HUES6 (cell line): Measurements from ENCODE around the gene MYOG.

Experiments
- H3K27ac ChIP-seq: 2 replicates; pipeline ENCODE4 v1.7.0; 2013; ENCODE audit warnings: low read depth, mild to moderate bottlenecking, low read length, inconsistent platforms
- H3K27me3 ChIP-seq: 2 replicates; pipeline ENCODE4 v1.6.1; 2013; ENCODE audit warnings: low read length; ENCODE audit not compliant: control insufficient read depth, insufficient read depth
- H3K36me3 ChIP-seq: 2 replicates; pipeline ENCODE4 v1.6.1; 2013; ENCODE audit warnings: low read length; ENCODE audit not compliant: control insufficient read depth, insufficient read depth
- H3K4me1 ChIP-seq: 2 replicates; pipeline ENCODE4 v1.6.1; 2013; ENCODE audit warnings: low read length; ENCODE audit not compliant: control insufficient read depth, insufficient read depth
- H3K4me3 ChIP-seq: 2 replicates; pipeline ENCODE4 v1.5.1; 2013; ENCODE audit warnings: low read depth, low read length
- H3K9ac ChIP-seq: one replicate; pipeline ENCODE4 v1.6.1; 2013; ENCODE audit warnings: mild to moderate bottlenecking, low read length
- H3K9me3 ChIP-seq: 2 replicates; pipeline ENCODE4 v1.6.1; 2013; ENCODE audit warnings: low read depth, low read length; ENCODE audit not compliant: control insufficient read depth, insufficient read depth

The MYOG gene

DNA sequence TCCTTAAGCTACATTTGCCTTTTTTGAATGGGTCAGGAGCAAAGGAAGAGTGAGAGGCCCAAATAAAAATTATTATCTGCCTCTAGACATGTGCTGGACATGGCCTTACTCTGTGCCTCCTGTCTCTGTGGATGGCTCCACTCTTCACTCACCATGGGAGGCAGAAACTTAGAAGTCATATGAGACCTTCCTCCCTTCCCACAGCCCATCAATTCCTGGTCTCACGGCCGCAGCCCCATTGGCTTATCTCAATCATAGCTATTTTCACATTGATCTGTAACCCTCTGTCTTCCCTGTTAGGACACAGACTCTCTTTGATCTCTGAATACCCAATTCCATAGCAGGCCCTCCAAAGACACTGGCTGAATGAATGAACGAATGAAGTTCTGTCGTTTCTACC is 27.5 kb upstream of the MYOG start:
- Histone ChIP-seq H3K9ac (no peak overlapping the region), H3K4me3 (no peak overlapping the region)

DNA sequence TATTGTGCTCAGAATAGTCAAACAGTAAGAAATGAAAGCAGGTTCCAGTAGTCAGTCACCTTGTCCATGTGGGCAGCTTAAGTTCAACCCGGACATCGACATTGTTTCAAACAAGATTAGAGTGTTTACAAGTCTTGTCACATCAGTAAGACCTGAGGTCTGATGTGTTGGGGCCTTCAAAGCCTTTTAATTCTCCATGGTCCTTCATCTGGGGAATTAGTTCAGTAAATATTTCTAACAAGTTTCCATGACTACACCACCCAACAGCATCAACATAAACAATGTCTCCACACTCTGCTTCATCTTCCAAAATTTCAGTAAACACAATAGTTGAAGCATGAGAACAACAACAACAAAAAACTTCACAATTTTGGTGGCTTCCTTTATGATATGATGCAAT is 26.7 kb upstream of the MYOG start:
- Histone ChIP-seq H3K9ac (no peak overlapping the region), H3K4me3 (no peak overlapping the region), H3K36me3 (no peaks in the 10 kb centered on the region), H3K9me3 (no peaks in the 10 kb centered on the region), H3K4me1 (peaks cover under 1% of the 10 kb centered on the region; the same call in 1 of the 2 replicates), H3K27me3 (peaks cover 42% of the 10 kb centered on the region), H3K27ac (no peak overlapping the region)

More for the DNA sequence above, 27.5 kb upstream of the MYOG start:
- peaks cover 2% of the 10 kb centered on the region; the same call in 1 of the 2 replicates for H3K4me1 ChIP-seq
- H3K9me3 ChIP-seq, result no peaks in the 10 kb centered on the region
- no peak overlapping the region for H3K27ac ChIP-seq
- no peaks in the 10 kb centered on the region for H3K36me3 ChIP-seq
- peaks cover 45% of the 10 kb centered on the region for H3K27me3 ChIP-seq

DNA sequence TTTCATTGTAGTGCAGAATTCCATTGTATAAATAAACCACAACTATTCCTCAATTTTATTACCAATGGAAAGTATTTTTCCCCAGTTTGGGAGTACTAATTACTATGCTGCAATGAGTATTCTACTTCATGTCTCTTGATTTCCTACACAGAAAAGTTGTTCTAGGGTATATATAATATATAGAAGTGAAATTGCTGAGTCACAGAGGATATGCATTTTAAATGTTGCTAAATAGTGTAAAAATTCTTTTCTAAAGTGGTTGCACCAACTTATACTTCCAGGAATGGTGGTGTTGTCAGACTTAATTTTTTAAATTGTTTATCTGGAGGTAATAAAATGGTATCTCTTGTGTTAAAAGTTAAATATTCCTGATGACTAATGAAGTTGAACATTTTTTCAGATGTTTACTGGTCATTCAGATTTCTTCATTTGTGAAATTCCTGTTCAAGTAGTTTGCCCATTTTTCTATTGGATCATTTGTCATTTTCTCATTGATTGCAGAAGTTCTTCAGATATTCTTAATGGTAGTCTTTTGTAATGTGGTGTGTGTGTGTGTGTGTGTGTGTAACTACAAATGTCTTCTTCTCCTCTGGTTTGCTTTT is 19.1 kb upstream of the MYOG start:
- Histone ChIP-seq H3K9ac (no peak overlapping the region), H3K4me1 (no peaks in the 10 kb centered on the region), H3K27ac (no peak overlapping the region), H3K36me3 (no peaks in the 10 kb centered on the region), H3K4me3 (no peak overlapping the region), H3K27me3 (peaks cover 5% of the 10 kb centered on the region), H3K9me3 (peaks cover 7% of the 10 kb centered on the region; the same call in 1 of the 2 replicates)

GRCh38 chr1:203103829-203104495 is 18.1 kb upstream of the MYOG start:
- Histone ChIP-seq H3K27ac (no peak overlapping the region), H3K36me3 (no peaks in the 10 kb centered on the region), H3K27me3 (no peaks in the 10 kb centered on the region; the same call in 1 of the 2 replicates), H3K9ac (no peak overlapping the region), H3K4me1 (no peaks in the 10 kb centered on the region), H3K4me3 (no peak overlapping the region), H3K9me3 (peaks cover 7% of the 10 kb centered on the region; the same call in 1 of the 2 replicates)

GRCh38 chr1:203103216-203103615 is 17.4 kb upstream of the MYOG start:
- Histone ChIP-seq H3K4me1 (no peaks in the 10 kb centered on the region), H3K27ac (no peak overlapping the region), H3K9ac (no peak overlapping the region), H3K27me3 (no peaks in the 10 kb centered on the region), H3K9me3 (peaks cover 7% of the 10 kb centered on the region; the same call in 1 of the 2 replicates), H3K4me3 (no peak overlapping the region), H3K36me3 (no peaks in the 10 kb centered on the region)

DNA sequence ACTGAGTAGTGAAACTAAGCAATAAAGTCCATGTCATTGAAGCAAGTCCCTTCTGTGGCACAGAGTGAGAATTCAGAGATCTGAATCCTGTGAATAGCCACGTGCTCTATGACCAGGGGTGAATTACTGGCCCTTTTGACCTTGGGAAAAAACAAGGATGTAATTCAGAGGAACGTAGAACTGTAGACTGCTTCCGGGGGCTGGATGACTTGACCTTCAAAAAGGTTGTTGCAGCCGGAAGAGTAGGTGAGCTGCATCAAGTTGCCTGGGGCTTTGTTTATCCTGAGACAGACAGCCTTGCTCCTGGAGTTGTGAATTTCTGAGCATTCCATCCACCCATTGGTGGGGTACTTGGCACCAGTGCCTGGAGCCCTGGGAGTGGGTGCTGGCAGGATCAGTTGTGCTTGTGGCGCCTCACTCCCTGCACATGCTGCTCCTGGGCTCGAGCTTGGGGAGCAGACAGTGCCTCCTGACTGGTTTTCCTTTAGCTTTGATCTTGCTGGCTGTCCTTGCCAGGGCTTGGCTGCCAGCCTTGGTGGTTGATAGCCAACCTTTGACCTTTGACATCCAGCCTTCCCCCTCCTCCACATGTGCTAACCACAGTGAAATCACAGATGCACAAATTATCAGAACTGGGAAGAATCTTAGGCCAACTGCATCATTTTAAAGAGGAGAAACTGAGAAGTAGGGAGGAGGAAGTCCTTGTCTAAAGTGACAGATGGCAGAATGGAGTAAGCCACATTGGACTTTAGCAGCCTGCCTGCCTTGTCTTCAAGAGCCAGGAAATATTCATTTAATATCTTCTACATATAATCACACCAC is 16.2 kb upstream of the MYOG start:
- no peaks in the 10 kb centered on the region for H3K36me3 ChIP-seq
- H3K4me3 ChIP-seq, result no peak overlapping the region
- peaks cover 9% of the 10 kb centered on the region; the same call in 1 of the 2 replicates for H3K9me3 ChIP-seq
- no peak overlapping the region for H3K9ac ChIP-seq
- no peaks in the 10 kb centered on the region for H3K4me1 ChIP-seq
- H3K27ac ChIP-seq, result no peak overlapping the region
- H3K27me3 ChIP-seq, result no peaks in the 10 kb centered on the region

GRCh38 chr1:203100516-203100869 is 14.7 kb upstream of the MYOG start:
- Histone ChIP-seq H3K9me3 (peaks cover 20% of the 10 kb centered on the region), H3K4me1 (no peaks in the 10 kb centered on the region), H3K27me3 (no peaks in the 10 kb centered on the region), H3K27ac (no peak overlapping the region), H3K4me3 (no peak overlapping the region), H3K36me3 (no peaks in the 10 kb centered on the region), H3K9ac (no peak overlapping the region)

DNA sequence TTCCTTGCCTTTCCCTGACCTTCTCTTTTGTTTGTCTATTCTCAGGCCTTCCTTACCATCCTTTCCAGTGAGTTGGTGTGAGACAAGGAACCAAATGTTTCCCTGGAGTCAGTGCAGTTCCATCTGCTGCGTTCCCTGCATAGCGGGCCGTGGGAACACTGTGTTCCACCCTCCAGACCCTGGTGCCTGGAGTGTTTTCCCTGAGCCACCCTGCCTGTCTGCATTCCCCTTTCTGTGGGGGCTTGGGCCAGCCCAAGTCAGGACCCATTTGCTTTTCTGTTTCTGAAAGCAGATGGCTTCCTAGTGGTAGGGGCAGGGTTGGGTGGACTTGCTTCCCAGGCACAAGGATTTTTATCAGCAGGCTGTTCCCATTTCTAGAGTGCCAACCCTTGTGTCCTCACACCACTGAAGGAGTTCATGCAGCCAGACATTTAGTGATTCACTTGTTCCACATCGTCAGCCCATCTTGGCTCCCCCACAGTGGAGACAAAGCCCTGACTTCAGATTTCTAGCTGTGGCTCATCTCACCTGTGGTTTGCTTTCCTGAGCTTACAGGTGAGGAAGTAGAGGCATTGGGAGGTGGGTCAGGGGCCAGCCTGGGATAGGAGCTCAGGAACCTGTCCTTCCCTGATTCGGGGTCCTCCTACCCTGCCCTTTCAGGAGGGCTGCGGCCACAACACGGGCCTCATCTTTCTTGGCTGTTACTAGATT is 14.1 kb upstream of the MYOG start:
- Histone ChIP-seq H3K4me3 (no peak overlapping the region), H3K4me1 (no peaks in the 10 kb centered on the region), H3K27ac (no peak overlapping the region), H3K27me3 (no peaks in the 10 kb centered on the region), H3K9me3 (peaks cover 20% of the 10 kb centered on the region), H3K9ac (no peak overlapping the region), H3K36me3 (no peaks in the 10 kb centered on the region)

- H3K4me1 ChIP-seq, result no peaks in the 10 kb centered on the region
- no peaks in the 10 kb centered on the region for H3K27me3 ChIP-seq
- no peaks in the 10 kb centered on the region for H3K36me3 ChIP-seq
- no peak overlapping the region for H3K4me3 ChIP-seq
- H3K9ac ChIP-seq, result no peak overlapping the region
- peaks cover 28% of the 10 kb centered on the region for H3K9me3 ChIP-seq
- no peak overlapping the region for H3K27ac ChIP-seq
Measured at GRCh38 chr1:203098914-203099520, 13.2 kb upstream of the MYOG start.

DNA sequence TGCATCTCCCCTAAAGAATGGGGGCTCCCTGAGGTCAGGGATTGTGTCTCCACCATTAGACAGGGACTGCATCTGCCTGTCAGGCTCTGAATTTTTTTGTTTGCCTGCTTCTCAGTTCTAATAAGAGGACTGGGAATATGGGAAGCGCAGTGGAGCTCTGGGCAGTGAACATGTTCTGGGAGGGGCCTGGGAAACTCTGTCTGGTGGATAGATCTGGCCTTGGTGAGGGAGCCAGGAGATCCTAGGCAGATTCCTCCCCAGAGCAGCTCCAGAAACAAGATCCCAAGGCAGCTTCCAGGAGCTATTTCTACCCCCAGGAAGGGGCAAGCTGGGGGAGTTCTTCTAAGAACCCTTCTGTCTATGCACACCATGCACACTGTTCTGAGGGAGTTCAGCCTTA is 12.6 kb upstream of the MYOG start:
- H3K36me3 ChIP-seq, result no peaks in the 10 kb centered on the region
- no peak overlapping the region for H3K27ac ChIP-seq
- peaks cover 33% of the 10 kb centered on the region for H3K9me3 ChIP-seq
- no peak overlapping the region for H3K9ac ChIP-seq
- no peak overlapping the region for H3K4me3 ChIP-seq
- no peaks in the 10 kb centered on the region for H3K4me1 ChIP-seq
- no peaks in the 10 kb centered on the region for H3K27me3 ChIP-seq
